Heart left ventricle (tissue), 13 donors: Measurements from ENCODE around the gene SGF29.

Source experiments
- POLR2A ChIP-seq, 2 donors: fragments of 450-650 bp; IDR thresholded peaks; one replicate each; pipeline ENCODE4 v1.6.1; 2017; ENCODE audit warnings: antibody characterized with exemption in 2 of 2, mild to moderate bottlenecking in 2 of 2, moderate library complexity in 2 of 2
- TF ChIP-seq, protein P1 (sequence below), 12 donors: fragments of 200-600 bp; sonication (generic) in 4 of 12; IDR thresholded peaks; one replicate each; pipeline versions ENCODE4 v1.5.0 to v1.8.0; 2018 to 2022; ENCODE audit warnings: antibody characterized with exemption in 12 of 12, mild to moderate bottlenecking in 5 of 12
- donor health status: ischemic (EF 13 %, LVEDD 7.1; RV severe dilation, severe dysfunction).
- donor health status: DM: no; HTN: yes; CAD: no.
- donor health status: DM: no; HTN: no; CAD: no.
- donor health status: ischemic (EF 25% LVEDD 6.9; RV normal size, moderate dysfunction).
- donor health status: ischemic (EF 25% LVEDD 5.7; RV mildly dilated, moderate dysfunction).
- donor health status: ischemic (EF 35%, LVEDD 5.7; RV mildly dilated, moderate dysfunction).
- donor health status: nonischemic (EF 11% LVEDD 7.7; RV severe dilation, severe dysfunction).
- donor health status: DM: yes; HTN: yes; CAD: no.
- donor health status: PGD.
- donor health status: ischemic (EF 29% LVEDD 5.4; RV normal size, mild dysfunction).
- donor health status: nonischemic (EF 23%, LVEDD 6.1; RV moderate dilation, normal function).

DNA sequence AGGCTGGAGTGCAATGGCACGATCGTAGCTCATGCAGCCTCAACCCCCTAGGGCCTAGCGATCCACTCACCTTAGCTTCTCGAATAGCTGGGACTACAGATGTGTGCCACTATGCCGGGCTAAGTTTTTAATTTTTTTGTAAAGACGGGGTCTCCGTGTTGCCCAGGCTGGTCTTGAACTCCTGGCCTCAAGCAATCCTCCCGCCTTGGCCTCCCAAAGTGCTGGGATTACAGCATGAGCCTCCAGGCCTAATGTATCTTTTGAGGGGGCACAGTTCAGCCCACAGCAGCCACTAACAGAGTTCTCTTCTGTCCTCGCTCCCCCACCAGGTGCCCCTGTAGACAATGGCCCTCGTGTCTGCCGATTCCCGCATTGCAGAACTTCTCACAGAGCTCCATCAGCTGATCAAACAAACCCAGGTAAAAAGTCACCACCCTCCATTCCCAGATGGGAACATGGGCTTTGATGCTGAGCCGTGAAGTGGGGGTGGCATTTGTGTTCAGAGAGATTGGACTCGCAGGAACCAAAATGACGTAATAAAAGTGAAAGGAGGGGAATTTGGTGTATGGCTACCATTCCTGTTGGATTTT lies 27.1 kb downstream of the SGF29 start:
- TF ChIP-seq, protein P1, sequence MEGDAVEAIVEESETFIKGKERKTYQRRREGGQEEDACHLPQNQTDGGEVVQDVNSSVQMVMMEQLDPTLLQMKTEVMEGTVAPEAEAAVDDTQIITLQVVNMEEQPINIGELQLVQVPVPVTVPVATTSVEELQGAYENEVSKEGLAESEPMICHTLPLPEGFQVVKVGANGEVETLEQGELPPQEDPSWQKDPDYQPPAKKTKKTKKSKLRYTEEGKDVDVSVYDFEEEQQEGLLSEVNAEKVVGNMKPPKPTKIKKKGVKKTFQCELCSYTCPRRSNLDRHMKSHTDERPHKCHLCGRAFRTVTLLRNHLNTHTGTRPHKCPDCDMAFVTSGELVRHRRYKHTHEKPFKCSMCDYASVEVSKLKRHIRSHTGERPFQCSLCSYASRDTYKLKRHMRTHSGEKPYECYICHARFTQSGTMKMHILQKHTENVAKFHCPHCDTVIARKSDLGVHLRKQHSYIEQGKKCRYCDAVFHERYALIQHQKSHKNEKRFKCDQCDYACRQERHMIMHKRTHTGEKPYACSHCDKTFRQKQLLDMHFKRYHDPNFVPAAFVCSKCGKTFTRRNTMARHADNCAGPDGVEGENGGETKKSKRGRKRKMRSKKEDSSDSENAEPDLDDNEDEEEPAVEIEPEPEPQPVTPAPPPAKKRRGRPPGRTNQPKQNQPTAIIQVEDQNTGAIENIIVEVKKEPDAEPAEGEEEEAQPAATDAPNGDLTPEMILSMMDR (IDR thresholded peaks at IDR 0.05) = no peak
- TF ChIP-seq POLR2A (IDR thresholded peaks at IDR 0.05) = no peak
